HEK293 (cell line): ENCODE measurements around the gene FAF2.

Experiments
- CTCF ChIA-PET: fragments of 350-600 bp; formaldehyde crosslinking; extraction: SDS; loops from one replicate; lab custom pipeline; 2021; ENCODE audit warnings: antibody characterized with exemption; lab: Yijun Ruan, JAX
- POLR2A ChIA-PET: fragments of 300-600 bp; formaldehyde crosslinking; extraction: SDS; loops from one replicate; lab custom pipeline; 2020; ENCODE audit warnings: antibody characterized with exemption, inconsistent platforms; lab: Yijun Ruan, JAX
- H3K27ac ChIP-seq: fragments of 200-500 bp; sonication (Bioruptor generic); 2 replicates; pipeline ENCODE4 v1.5.1; 2014; ENCODE audit warnings: low read depth, low read length, control low read depth, inconsistent platforms; ENCODE audit errors: extremely low read depth
- H3K36me3 ChIP-seq, 2 experiments: fragments of 200-500 bp in 1 of 2; sonication (Bioruptor generic) in 1 of 2; 1 replicate in 1 of 2; 2 replicates in 1 of 2; pipeline ENCODE4 v1.5.1; 2014 to 2017; ENCODE audit warnings: inconsistent platforms in 2 of 2, low read length in 2 of 2; ENCODE audit not compliant: control insufficient read depth in 2 of 2, insufficient read depth in 1 of 2
- H3K4me1 ChIP-seq: fragments of 200-500 bp; sonication (Bioruptor generic); 2 replicates; pipeline ENCODE4 v1.5.1; 2014; ENCODE audit warnings: mild to moderate bottlenecking, low read length, inconsistent platforms; ENCODE audit not compliant: control insufficient read depth, insufficient read depth
- H3K4me3 ChIP-seq: 2 replicates; pipeline ENCODE4 v1.5.1; 2011; ENCODE audit warnings: low read depth, mild to moderate bottlenecking, control low read depth, low read length, moderate library complexity
- H3K9me3 ChIP-seq: fragments of 200-500 bp; sonication (Bioruptor generic); 2 replicates; pipeline ENCODE4 v1.5.1; 2014; ENCODE audit warnings: low read depth, low read length, inconsistent platforms; ENCODE audit not compliant: control insufficient read depth, insufficient read depth
- CTCF ChIP-seq: fragments of 450-650 bp; formaldehyde crosslinking; IDR thresholded peaks from 2 replicates; pipeline ENCODE4 v1.5.1; 2016; ENCODE audit warnings: missing biosample characterization, missing genetic modification characterization
- GLI2 ChIP-seq: fragments of 450-650 bp; formaldehyde crosslinking; IDR thresholded peaks from 2 replicates; pipeline ENCODE4; 2017; ENCODE audit warnings: missing biosample characterization, missing genetic modification characterization, low read depth, borderline replicate concordance
- GLIS1 ChIP-seq: fragments of 450-650 bp; formaldehyde crosslinking; IDR thresholded peaks from 2 replicates; pipeline ENCODE4 v1.5.1; 2016; ENCODE audit warnings: missing biosample characterization, missing genetic modification characterization
- GLIS2 ChIP-seq: fragments of 450-650 bp; formaldehyde crosslinking; IDR thresholded peaks from 2 replicates; pipeline ENCODE4 v1.5.1; 2016; ENCODE audit warnings: missing biosample characterization, missing genetic modification characterization
- PATZ1 ChIP-seq: fragments of 450-650 bp; formaldehyde crosslinking; IDR thresholded peaks from 2 replicates; pipeline ENCODE4 v1.5.1; 2016; ENCODE audit warnings: missing biosample characterization, missing genetic modification characterization
- PRDM4 ChIP-seq: fragments of 450-650 bp; formaldehyde crosslinking; IDR thresholded peaks from 2 replicates; pipeline ENCODE4 v1.5.1; 2017; ENCODE audit warnings: missing biosample characterization, missing genetic modification characterization
- SETDB1 ChIP-seq: IDR thresholded peaks from one replicate; pipeline ENCODE4 v1.6.1; 2017; ENCODE audit warnings: mild to moderate bottlenecking, low read length, moderate library complexity, mixed read lengths; ENCODE audit not compliant: insufficient read length
- ZBTB10 ChIP-seq: fragments of 450-650 bp; formaldehyde crosslinking; IDR thresholded peaks from 2 replicates; pipeline ENCODE4 v1.5.1; 2016; ENCODE audit warnings: missing biosample characterization, missing genetic modification characterization
- ZNF112 ChIP-seq: fragments of 450-650 bp; formaldehyde crosslinking; IDR thresholded peaks from 2 replicates; pipeline ENCODE4 v1.5.0; 2017; ENCODE audit warnings: missing biosample characterization, missing genetic modification characterization
- ZNF24 ChIP-seq: fragments of 450-650 bp; formaldehyde crosslinking; IDR thresholded peaks from 2 replicates; pipeline ENCODE4 v1.5.1; 2016; ENCODE audit warnings: missing biosample characterization, missing genetic modification characterization
- ZNF335 ChIP-seq: fragments of 450-650 bp; formaldehyde crosslinking; conservative IDR thresholded peaks from 2 replicates; pipeline ENCODE4 v1.5.1; 2016; ENCODE audit warnings: missing biosample characterization, missing genetic modification characterization
- ZNF398 ChIP-seq: fragments of 450-650 bp; formaldehyde crosslinking; IDR thresholded peaks from 2 replicates; pipeline ENCODE4 v1.5.1; 2017; ENCODE audit warnings: missing biosample characterization, missing genetic modification characterization
- ZNF423 ChIP-seq: fragments of 450-650 bp; formaldehyde crosslinking; IDR thresholded peaks from 2 replicates; pipeline ENCODE4 v1.5.1; 2016; ENCODE audit warnings: missing biosample characterization, missing genetic modification characterization
- ZNF558 ChIP-seq: fragments of 450-650 bp; formaldehyde crosslinking; IDR thresholded peaks from 2 replicates; pipeline ENCODE4 v1.5.1; 2016; ENCODE audit warnings: missing biosample characterization, missing genetic modification characterization
- ZNF629 ChIP-seq: fragments of 450-650 bp; formaldehyde crosslinking; IDR thresholded peaks from 2 replicates; pipeline ENCODE4 v1.5.1; 2017; ENCODE audit warnings: missing biosample characterization, missing genetic modification characterization
- ZNF677 ChIP-seq: fragments of 450-650 bp; IDR thresholded peaks from 2 replicates; pipeline ENCODE4 v1.5.0; 2018; ENCODE audit warnings: missing biosample characterization, mild to moderate bottlenecking, missing genetic modification characterization, moderate library complexity

The FAF2 gene

GRCh38 chr5:176535101-176535663 lies 87.0 kb downstream of the FAF2 start:
- Histone ChIP-seq H3K4me3 (0 out of 2 replicates have a peak overlapping the region, but pooled peaks have one; percentile 82), H3K4me1 (0 out of 2 replicates have a peak, but pooled peaks cover 8% of the 10 kb centered on the region), H3K9me3 (no peaks in the 10 kb centered on the region), H3K36me3 (peaks cover 0 to 27% of the 10 kb centered on the region in 2 experiments; a peak in 1 of 3 replicates), H3K27ac (no peak overlapping the region)
- POLR2A ChIA-PET, result interaction anchor here (0.5 to 1.0 kb wide), 4 partner anchors 9 to 119 kb away, joined by 3 to 7 read pairs (median 4); partner anchors contain the start of gene CLTB
- TF ChIP-seq PRDM4 (tag by site-specific recombination), result no peak
- 0 out of 2 replicates have a peak, but pooled peaks have one; percentile 33 for TF ChIP-seq ZNF24
- TF ChIP-seq ZNF677 (tag by site-specific recombination), result no peak
- TF ChIP-seq SETDB1, result no peak
- no peak for TF ChIP-seq ZBTB10 (tag by site-specific recombination)
- CTCF ChIA-PET, result interaction anchor here (0.9 to 1.2 kb wide), 2 partner anchors 44 to 120 kb away, joined by 3 read pairs; no protein-coding TSS in a partner anchor

GRCh38 chr5:176535664-176536131 lies 87.5 kb downstream of the FAF2 start:
- H3K36me3 ChIP-seq, result peaks cover 0 to 23% of the 10 kb centered on the region in 2 experiments; a peak in 1 of 3 replicates
- H3K4me3 ChIP-seq, result peak overlapping the region; percentile 82
- ChIA-PET POLR2A (interaction anchor here (0.7 to 1.0 kb wide), 4 partner anchors 8 to 120 kb away, joined by 3 to 7 read pairs (median 3); partner anchors contain the start of genes CLTB and FAF2), CTCF (interaction anchor here (0.9 to 1.2 kb wide), 2 partner anchors 44 to 120 kb away, joined by 3 read pairs; no protein-coding TSS in a partner anchor)
- H3K9me3 ChIP-seq, result no peaks in the 10 kb centered on the region
- H3K4me1 ChIP-seq, result 0 out of 2 replicates have a peak, but pooled peaks cover 8% of the 10 kb centered on the region
- H3K27ac ChIP-seq, result peak overlapping the region; percentile 91; the same call in 1 of the 2 replicates
- TF ChIP-seq ZNF112 (tag by site-specific recombination), result no peak

- H3K9me3 ChIP-seq, result no peaks in the 10 kb centered on the region
- H3K27ac ChIP-seq, result peak overlapping the region; percentile 91
- H3K36me3 ChIP-seq, result peaks cover 0 to 18% of the 10 kb centered on the region in 2 experiments; a peak in 1 of 3 replicates
- peak overlapping the region; percentile 82 for H3K4me3 ChIP-seq
- CTCF ChIA-PET, result interaction anchor here (0.9 to 1.2 kb wide), 2 partner anchors 45 to 121 kb away, joined by 3 to 5 read pairs; no protein-coding TSS in a partner anchor
- POLR2A ChIA-PET, result interaction anchor here (0.7 to 2.1 kb wide), 7 partner anchors 11 to 120 kb away, joined by 3 to 14 read pairs (median 3); partner anchors contain the start of genes CDHR2, CLTB, EIF4E1B and FAF2
- H3K4me1 ChIP-seq, result 0 out of 2 replicates have a peak, but pooled peaks cover 8% of the 10 kb centered on the region
- TF ChIP-seq CTCF (no peak), PATZ1 (tag by site-specific recombination) (peak; percentile 31), ZNF335 (tag by site-specific recombination) (peak; percentile 23), ZNF398 (tag by site-specific recombination) (peak; percentile 89), GLI2 (tag by site-specific recombination) (no peak), GLIS2 (tag by site-specific recombination) (peak; percentile 95), GLIS1 (peak; percentile 94), ZNF24 (no peak), ZNF558 (tag by site-specific recombination) (no peak), ZNF423 (tag by site-specific recombination) (peak; percentile 56), ZNF629 (no peak)
Measured at GRCh38 chr5:176536132-176536901, 88.1 kb downstream of the FAF2 start.
